ENCODE data around the gene ADAMTS3. TPM values are rescaled to one million over a fixed set of nuclear protein-coding genes. Genes with fewer than 3 reads are reported as not detected.
A peak's percentile ranks its signal among the peaks of the same experiment; 100 is the strongest.

Gene ADAMTS3
- total RNA-seq, 1 experiment from 2014 or later, result 0.07 TPM

DNA sequence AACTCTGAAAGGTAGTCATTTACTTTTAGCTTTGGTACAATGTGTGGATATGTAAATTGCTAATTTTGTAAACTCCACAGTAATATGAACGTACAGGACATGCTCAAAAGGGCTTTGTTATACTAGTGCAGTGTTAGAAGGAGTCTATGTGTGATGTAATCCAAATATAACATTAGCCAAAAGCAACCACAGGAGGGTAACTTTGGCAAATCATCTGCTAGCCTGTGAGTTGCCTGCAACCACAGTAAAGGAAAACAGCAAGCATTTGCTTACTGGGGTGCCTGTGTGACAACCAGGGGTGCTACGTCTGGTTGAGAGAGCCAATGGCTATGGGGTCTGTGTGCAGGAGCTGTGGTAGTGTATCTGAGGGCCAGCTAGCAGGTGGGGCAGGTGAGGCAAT, 245.8 kb downstream of the ADAMTS3 start:
- H3K27ac Mint-ChIP-seq (ENCODE audit: unreplicated experiment), result no peak overlapping the region
- TF ChIP-seq, protein P1, sequence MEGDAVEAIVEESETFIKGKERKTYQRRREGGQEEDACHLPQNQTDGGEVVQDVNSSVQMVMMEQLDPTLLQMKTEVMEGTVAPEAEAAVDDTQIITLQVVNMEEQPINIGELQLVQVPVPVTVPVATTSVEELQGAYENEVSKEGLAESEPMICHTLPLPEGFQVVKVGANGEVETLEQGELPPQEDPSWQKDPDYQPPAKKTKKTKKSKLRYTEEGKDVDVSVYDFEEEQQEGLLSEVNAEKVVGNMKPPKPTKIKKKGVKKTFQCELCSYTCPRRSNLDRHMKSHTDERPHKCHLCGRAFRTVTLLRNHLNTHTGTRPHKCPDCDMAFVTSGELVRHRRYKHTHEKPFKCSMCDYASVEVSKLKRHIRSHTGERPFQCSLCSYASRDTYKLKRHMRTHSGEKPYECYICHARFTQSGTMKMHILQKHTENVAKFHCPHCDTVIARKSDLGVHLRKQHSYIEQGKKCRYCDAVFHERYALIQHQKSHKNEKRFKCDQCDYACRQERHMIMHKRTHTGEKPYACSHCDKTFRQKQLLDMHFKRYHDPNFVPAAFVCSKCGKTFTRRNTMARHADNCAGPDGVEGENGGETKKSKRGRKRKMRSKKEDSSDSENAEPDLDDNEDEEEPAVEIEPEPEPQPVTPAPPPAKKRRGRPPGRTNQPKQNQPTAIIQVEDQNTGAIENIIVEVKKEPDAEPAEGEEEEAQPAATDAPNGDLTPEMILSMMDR (IDR thresholded peaks at IDR 0.05; ENCODE audit: unreplicated experiment), result no peak
- CTCF ChIA-PET, result no interaction called here
- no peaks in the 10 kb centered on the region for H3K9me3 Mint-ChIP-seq (ENCODE audit: low read depth, unreplicated experiment)
- DNase-seq, result no peak
- no TSS peak for BruUV-seq (replicated peaks)
- intact Hi-C loops (cut with micrococcal nuclease; ENCODE audit: unreplicated experiment), result loop anchor here (10.0 kb wide), 2 partner anchors 172 to 702 kb away; no protein-coding TSS in a partner anchor
- no peaks in the 10 kb centered on the region for H3K27me3 Mint-ChIP-seq (ENCODE audit: unreplicated experiment)
- no peaks in the 10 kb centered on the region for H3K36me3 Mint-ChIP-seq (ENCODE audit: insufficient read depth, unreplicated experiment)
- H3K4me3 Mint-ChIP-seq (ENCODE audit: low read depth, unreplicated experiment), result peak overlapping the region; percentile 30
- peaks cover 37% of the 10 kb centered on the region for H3K4me1 Mint-ChIP-seq (ENCODE audit: low read depth, unreplicated experiment)

DNA sequence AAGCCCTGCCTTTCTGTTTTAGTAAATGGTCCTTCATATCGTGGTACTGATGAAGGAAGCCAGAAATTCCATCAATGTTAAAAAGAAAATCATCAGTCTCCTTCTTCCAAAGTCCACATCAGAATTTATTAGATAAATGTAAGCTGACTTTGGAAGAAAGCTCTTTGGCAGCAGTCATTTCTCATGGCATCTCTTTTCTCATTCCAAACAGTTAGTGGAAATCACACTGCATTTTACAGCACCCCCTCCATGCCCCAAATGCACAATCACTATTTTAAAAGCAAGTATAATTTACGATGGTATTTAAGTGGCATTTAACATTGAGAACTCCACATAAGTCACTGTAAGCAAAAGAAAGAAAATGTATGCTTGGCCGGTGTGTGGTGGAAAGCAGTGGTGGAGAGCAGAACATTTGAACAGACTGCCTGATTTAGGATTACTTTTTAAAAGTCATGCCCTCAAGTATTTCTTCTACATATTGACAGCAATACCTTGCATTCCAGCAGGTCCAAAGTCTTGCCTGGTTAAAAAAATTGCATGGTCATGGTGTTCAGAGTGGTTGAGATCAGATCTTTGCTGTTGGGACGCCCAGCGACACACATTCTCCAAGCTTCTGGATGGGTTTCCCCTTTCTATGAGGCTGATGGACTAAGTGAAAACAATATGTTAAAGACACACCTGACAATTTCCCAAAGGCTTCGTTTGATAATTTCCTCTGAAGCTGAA, 248.6 kb downstream of the ADAMTS3 start:
- H3K36me3 Mint-ChIP-seq (ENCODE audit: insufficient read depth, unreplicated experiment), result no peaks in the 10 kb centered on the region
- CTCF ChIA-PET, result no interaction called here
- H3K4me3 Mint-ChIP-seq (ENCODE audit: low read depth, unreplicated experiment), result no peak overlapping the region
- H3K9me3 Mint-ChIP-seq (ENCODE audit: low read depth, unreplicated experiment), result no peaks in the 10 kb centered on the region
- DNase-seq, result no peak
- H3K4me1 Mint-ChIP-seq (ENCODE audit: low read depth, unreplicated experiment), result peaks cover 40% of the 10 kb centered on the region
- no peak overlapping the region for H3K27ac Mint-ChIP-seq (ENCODE audit: unreplicated experiment)
- intact Hi-C loops (cut with micrococcal nuclease; ENCODE audit: unreplicated experiment), result loop anchor here (10.0 kb wide), 2 partner anchors 174 to 704 kb away; no protein-coding TSS in a partner anchor
- no TSS peak for BruUV-seq (replicated peaks)
- TF ChIP-seq, protein P1 (IDR thresholded peaks at IDR 0.05; ENCODE audit: unreplicated experiment), result no peak
- no peaks in the 10 kb centered on the region for H3K27me3 Mint-ChIP-seq (ENCODE audit: unreplicated experiment)

DNA sequence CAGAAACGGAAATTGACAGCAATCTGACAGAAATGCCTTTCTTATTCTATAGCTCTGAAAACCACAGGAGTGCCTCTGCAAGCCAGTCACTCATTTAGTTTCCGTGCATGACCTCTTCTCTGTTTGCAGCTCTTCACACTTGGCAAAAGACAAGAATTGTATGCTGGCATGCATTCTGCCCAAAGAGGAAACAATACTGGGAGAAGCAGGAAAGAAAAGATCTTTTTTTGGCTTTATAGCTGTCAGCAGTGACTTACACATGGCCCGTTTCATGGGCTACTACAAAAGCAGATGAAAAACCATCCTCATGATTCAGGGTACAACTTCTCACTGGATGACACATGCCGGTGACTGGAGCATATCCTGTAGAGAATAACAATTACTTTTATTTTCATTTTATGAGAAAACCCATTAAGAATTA, 249.4 kb downstream of the ADAMTS3 start:
- Mint-ChIP-seq H3K27me3 (ENCODE audit: unreplicated experiment) (no peaks in the 10 kb centered on the region), H3K4me3 (ENCODE audit: low read depth, unreplicated experiment) (no peak overlapping the region), H3K27ac (ENCODE audit: unreplicated experiment) (no peak overlapping the region), H3K9me3 (ENCODE audit: low read depth, unreplicated experiment) (no peaks in the 10 kb centered on the region), H3K36me3 (ENCODE audit: insufficient read depth, unreplicated experiment) (no peaks in the 10 kb centered on the region), H3K4me1 (ENCODE audit: low read depth, unreplicated experiment) (peaks cover 37% of the 10 kb centered on the region)
- BruUV-seq (replicated peaks), result no TSS peak
- intact Hi-C loops (cut with micrococcal nuclease; ENCODE audit: unreplicated experiment), result loop anchor here (10.0 kb wide), 2 partner anchors 175 to 705 kb away; no protein-coding TSS in a partner anchor
- CTCF ChIA-PET, result no interaction called here
- TF ChIP-seq, protein P1 (IDR thresholded peaks at IDR 0.05; ENCODE audit: unreplicated experiment), result no peak
- no peak for DNase-seq

DNA sequence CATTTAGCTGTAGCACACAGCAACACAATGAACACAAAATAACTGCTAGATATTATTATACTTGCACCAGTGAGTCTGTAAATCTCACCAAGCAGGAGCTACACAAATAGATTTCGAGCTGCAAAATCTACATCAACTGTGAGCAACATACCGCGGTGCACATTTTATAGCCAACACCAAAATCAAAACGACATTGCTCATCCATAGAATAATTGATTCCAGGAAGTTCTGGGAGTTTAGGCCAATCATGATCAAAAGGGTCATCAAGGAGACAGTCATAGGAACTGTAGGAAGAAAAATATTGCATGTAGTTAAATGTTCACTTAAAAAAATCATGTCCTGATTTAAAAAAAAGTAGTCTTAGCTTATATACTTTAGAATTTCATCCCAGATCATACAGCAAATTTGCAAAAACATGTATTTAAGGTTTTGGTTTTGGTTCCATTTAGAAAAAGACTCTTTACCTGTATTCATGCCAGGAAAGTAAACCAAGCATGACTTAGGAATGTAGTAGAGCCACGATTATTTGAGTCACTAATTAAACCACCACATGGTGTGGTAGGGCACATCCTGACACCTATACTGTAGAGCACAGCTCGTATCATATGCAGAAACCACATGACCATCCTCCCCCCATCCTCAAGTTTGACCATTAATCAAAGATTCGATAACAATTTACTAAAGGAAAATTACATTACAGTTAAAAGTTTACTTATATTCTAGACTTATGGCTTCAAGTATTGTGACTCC, 250.4 kb downstream of the ADAMTS3 start:
- Mint-ChIP-seq H3K4me3 (ENCODE audit: low read depth, unreplicated experiment) (no peak overlapping the region), H3K27me3 (ENCODE audit: unreplicated experiment) (no peaks in the 10 kb centered on the region), H3K36me3 (ENCODE audit: insufficient read depth, unreplicated experiment) (no peaks in the 10 kb centered on the region), H3K9me3 (ENCODE audit: low read depth, unreplicated experiment) (no peaks in the 10 kb centered on the region), H3K27ac (ENCODE audit: unreplicated experiment) (no peak overlapping the region), H3K4me1 (ENCODE audit: low read depth, unreplicated experiment) (peaks cover 28% of the 10 kb centered on the region)
- no TSS peak for BruUV-seq (replicated peaks)
- DNase-seq, result no peak
- intact Hi-C loops (cut with micrococcal nuclease; ENCODE audit: unreplicated experiment), result no loop called here
- CTCF ChIA-PET, result interaction anchor here (1.8 kb wide), 1 partner anchor 8 kb away, joined by 4 read pairs; no protein-coding TSS in a partner anchor
- TF ChIP-seq, protein P1 (IDR thresholded peaks at IDR 0.05; ENCODE audit: unreplicated experiment), result no peak

Data from Calu3 (cell line).